HG02610 (cell line): ENCODE measurements around the gene SYTL3.

Source experiments
- ATAC-seq: cut with Tn5 transposase; IDR thresholded peaks from one replicate; pipeline ENCODE4 v1.9.1; 2021; ENCODE audit warnings: mild to moderate bottlenecking, moderate library complexity; ENCODE audit not compliant: unreplicated experiment

The SYTL3 gene

DNA sequence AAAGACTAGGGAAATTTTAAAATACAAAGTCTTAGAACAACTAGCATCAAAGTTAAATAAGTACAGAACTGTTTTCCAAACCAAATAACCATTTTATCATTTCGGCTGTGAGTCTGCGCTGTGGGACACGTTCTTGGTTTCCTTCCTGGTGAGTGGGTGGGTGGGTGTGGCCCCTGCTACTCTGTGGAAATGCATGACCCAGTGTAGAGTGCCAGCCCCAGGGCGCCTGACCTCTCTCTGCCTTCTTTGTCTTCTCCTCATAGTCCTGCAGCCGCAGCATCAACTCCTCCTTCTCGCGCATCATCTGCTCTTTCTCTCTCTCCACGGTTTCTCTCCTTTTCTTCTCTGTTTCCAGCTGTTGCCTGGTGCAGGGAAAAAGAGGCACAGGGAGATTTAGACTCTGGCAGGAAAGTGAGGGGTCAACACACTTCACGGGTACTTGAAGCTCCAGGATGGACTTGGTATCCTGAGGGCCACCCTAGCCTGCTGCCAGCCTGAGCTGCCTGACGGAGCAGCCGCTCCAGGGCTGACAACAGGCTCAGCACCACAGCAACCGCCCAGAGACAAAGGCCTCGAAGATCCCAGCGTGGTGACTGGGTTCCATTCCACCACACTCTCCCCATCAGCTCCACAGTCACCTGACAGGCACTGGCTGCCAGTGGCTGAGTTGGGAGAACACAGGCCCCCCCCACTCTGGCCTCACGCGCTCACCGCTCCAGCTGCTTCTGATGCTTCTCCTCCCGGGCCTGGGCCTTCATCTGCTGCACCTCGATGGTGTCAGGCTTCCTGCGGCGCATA lies 120.9 kb downstream of the SYTL3 start:
- ATAC-seq = no peak

DNA sequence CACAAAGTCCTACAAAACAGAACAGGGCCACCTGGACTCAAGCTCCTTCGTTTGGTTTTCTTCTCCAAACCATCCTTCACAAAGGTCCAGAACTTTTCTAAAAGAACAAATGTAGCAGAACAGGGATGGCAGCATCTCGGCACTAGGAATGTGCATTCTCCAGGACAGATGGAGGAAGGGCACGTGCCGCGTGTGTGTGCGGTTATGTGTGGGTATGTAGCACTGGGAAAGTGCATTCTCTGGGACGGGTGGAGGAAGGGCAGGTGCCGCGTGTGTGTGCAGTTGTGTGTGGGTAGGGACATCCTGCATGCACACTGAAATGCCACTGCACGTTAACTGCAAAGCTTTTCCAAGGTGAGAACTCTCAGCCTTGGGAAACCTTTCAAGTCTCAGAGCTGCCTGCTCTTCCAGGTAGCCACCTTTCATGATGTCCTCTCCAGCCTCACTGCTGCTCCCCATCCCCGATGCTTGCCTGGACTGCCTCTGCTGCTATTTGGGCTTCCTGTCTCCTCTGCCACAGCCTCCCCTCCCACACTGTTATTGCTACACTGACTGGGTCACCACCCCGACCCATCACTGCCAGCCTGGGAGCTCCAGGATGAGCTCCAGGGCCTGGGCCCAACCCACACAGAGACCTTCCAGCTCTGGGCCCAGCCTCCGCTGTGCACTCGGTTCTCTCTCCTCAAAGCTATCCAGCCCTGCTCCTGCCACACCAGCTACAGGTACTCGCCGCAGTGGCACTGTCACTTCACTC lies 121.7 kb downstream of the SYTL3 start:
- ATAC-seq = no peak

DNA sequence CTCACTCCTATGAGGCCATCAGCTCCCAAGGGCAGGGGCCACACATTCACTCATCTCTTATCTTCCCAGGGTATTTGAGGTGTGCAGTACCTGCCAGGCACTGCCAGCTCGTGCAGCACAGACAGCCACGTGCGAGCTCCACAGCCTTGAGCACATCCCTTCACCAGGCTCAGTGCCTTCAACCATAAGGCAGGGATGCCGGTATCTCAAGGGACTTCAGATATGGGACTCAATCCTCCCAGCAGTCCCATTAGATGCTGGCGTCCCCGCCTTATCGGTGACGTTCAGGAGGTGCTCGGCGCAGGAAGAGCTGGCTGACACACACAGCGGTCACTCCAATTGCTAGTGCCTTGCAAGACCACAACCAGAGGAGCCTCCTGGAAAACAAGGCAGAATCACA lies 122.3 kb downstream of the SYTL3 start:
- no peak for ATAC-seq

DNA sequence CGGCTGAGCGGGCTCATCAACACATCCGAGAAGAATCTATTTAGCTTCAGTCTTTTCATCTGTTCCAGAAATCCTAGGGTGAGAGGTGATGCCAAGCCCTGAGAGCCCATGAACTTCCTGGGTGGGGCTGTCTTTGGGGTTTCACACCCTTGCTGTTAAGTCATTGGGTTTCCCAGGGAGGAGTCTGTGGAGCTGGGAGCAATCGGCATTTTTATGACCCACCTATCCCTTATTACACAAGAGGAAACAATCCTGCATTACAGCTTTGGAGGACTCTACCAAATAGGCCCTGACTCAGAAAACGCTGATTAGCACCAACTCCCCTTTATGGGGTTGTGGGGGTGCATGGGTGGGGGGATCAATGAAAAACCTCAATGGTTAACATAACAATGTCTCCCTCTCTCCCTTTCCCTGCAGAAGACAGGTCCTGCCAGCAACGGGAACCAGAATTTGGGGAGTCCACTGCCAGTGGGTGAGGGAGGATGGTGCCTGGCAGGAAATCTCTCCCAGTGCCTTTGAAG lies 123.1 kb downstream of the SYTL3 start:
- ATAC-seq = no peak

DNA sequence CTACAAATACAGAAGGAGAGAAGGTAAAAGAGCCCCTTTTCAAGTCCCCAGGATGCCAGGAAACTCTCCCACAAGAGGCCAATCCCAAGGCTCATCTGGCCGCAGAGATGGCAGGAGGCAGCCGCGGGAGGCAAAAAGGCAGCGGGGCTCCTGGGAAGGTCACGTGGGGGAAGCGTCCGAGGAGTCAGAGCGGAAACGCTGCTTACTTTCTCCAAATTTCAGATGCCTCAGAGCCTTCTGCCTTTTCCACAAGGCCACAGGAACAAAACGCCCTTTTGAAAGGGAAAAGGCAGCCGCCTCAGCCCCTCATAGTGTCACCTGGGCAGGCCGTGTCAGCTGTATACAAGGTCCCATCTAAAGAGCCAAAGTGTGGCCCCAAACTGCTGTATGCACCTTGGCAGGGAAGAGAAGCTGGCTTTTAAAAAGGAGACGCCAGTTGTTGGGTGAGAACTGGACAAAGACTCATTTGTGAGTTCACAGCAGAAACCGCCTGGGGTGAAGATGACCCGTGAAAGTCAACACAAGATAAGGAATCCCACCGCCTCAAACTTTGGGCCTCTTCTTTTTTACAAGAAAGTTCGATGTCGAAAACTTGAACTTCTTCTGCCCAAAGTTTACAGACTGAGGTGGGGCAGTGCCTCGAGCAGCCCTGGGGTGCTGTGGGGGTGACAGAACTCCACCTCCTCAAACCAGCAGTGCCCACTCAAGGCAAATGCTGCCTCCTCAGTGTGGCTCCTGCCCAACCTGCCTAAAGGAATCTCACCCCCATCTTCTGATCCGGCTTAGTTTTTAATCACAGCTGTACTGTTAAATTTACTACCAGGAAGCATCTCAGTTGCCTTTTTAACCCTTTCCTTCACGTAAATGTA lies 124.0 kb downstream of the SYTL3 start:
- no peak for ATAC-seq

DNA sequence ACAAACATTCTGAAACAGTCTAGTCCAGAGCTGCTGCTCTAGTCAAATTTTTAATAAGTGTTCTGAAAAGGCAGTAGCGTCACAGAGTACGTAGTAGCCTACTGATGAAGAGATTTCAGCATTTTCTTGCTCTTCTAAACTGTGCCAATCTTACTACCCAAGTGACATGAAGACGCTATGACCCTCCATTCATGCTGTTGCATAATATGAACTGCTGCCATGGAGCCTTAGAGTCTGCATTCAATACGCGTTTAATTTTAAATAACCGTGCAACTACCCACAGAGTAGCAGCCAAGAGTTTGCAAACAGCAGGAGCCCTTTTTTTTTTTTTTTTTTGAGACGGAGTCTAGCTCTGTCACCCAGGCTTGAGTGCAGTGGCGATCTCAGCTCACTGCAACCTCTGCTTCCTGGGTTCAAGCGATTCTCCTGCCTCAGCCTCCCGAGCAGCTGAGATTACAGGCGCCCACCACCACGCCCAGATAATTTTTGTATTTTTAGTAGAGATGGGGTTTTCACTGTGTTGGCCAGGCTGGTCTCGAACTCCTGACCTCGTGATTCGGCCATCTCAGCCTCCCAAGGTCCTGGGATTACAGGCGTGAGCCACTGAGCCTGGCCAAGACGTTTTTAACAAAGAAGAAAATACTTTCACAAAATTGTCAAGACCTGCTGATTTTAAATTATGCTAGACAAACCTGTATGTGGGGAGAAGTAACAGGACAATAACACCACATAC lies 125.0 kb downstream of the SYTL3 start:
- no peak for ATAC-seq

DNA sequence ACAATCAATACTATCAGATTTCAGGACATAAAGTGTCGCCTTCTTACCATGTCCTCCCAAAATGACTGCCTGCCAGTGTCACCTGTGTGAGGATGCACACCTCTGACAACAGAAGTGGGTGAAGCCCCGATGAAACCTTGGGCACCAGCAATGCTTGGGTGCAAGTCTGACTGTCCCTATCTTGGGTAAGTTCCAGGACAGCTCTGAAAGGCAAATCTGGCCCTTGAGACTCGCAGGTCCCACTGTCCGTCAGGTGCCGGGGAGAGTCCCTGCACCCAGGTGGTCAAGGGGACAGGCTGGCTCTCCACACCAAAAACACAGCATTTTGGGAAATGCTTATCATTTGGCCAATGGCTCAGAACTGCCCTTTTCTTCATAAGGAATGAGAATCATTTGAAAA lies 126.0 kb downstream of the SYTL3 start:
- ATAC-seq = no peak

DNA sequence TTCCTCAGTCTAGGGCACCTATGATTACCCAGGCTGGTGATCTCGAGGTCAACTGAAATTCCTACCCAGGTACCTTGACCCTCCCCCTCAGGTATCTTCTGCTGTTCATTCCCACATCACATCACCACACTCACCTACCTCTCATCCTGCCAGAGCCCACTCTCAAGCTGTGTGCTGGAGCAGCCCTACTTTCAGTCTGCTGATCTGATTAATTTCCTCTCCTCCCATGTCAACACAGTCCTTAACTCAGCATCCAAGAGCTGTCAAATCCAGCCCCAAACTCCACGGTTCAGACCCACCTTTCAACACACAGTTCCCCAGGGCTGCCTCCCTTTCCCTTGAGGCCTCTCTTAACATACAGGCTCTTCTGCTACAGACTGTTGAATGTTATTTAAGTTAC lies 126.9 kb downstream of the SYTL3 start:
- no peak for ATAC-seq

DNA sequence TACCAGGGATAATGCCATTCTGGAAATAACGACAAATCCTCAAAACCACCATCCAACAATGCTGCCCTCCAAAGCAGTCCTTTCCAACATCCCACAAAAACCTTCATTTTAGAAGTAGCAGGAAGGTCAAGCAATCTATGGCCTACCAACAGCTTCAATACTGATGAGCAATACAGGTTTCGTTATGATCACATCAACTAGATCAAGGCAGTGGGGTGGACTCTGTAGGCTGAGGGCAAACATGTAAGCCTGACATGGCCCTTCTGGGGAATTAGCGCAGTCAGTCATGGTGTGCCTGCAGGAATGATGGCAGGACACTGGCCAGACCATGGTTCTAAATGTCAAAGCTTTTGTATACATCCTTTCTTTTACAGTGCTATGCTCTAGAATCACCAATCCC lies 127.7 kb downstream of the SYTL3 start:
- ATAC-seq = no peak

DNA sequence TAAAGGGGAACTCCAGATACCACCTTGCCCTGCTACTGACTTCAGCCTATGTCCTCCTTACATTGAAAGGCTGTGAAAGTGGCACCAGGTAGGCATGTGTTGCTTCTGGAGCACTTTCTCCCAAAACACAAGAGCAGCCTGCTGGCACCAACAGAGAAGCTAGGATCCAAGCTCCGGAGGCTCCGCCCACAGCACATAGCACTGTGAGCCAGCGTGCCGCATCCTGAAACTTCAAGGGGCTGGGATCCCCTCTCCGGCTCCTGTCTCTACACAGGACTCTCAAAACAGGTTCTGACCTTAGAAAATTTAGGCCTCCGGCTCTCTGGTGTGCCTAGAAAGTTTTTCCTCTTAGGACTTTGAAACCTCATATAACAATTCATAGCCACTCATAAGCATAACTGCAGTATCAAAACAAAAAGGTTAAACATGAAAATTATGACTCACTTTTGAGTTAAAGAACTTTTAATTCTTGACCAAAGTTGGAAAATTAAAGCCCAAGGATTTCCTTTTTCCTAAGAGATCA lies 128.2 kb downstream of the SYTL3 start:
- no peak for ATAC-seq

DNA sequence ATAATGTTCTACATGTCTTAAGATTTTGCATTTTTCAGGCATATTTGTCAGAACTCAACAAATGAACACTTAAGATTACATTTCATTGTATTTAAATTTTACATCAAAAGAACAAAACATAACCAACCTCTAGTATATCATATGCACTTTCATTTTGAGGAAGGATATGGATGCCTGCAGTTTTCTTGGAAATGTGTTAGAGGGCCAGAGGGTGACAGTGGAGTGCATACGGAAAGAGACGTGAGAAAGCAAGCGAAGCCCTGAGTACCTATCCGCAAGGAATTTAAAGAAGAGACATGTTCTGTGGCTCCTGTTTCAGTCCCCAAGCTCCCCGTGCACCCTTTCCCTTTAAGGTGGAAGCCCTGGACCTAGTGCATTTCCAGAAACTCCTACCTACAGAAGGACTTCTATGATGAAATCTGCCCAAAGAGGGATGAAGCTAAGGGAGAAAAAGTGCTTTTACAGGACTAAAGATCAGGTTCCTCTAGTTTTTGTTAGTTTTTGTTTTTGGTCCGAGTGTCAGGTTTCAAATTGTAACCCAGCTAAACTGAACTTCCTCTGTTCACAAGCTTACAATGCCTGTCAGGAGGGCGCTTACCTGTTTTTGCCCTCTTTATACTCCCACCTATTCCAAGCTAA lies 130.5 kb downstream of the SYTL3 start:
- no peak for ATAC-seq

DNA sequence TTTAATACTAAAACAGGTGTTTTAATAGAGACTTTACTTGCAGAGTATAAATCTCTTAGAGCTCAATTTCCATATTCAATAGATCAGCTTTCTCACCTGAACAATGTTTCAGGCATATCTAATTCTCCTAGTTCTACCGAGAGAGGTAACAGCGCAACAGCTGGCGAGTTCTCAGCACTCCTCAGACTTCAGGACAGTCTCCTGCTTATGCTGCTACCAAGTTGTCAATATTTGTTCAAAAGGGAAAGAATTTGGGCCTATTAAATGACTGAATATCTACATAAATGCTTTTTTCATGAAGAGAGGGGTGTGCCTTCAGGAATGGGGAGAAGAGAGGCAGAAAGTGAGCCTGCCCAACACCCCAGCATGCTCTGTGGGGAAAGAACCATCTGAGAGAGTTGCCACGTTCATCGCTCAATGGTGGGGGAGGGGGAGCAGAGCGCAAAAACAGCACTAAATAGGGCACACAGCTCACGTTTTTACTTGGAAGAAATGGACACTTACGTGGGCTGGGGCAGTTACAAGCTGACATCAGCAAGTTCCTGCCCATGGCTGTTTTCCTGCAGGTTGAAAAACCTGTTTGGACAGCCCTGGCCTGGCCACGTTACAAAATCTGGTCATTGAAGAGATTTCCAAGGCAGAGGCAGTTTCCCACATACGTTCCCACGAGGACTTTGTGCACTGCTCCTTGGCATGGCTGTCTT lies 131.3 kb downstream of the SYTL3 start:
- ATAC-seq = no peak

DNA sequence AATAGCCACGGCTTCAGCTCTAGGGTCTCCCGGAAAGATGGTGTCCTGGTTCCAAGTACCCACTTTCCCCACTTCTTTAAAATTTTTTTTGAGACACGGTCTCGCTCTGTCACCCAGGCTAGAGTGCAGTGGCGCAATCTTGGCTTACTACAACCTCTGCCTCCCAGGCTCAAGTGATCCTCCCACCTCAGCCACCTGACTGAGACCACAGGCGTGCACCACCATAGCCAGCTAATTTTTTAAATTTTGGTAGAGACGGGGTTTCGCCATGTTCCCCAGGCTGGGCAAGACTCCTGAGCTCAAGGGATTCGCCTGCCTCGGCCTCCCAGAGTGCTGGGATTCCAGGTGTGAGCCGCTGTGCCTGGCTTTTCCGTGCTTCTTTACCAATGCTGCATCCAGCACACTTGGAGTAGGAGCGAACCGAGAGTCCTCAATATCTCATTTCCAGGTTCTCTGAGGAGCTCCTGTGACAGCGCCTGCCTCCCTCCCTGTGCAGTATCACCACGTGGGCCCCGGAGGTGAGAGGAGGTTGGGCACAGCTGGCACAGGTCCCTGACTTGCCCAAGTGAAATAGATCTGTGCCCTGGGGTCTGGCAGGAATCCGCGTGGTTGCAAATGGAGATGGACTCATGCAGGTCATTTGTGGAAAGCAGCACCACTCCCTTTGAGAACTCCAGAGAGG lies 132.0 kb downstream of the SYTL3 start:
- ATAC-seq = no peak

DNA sequence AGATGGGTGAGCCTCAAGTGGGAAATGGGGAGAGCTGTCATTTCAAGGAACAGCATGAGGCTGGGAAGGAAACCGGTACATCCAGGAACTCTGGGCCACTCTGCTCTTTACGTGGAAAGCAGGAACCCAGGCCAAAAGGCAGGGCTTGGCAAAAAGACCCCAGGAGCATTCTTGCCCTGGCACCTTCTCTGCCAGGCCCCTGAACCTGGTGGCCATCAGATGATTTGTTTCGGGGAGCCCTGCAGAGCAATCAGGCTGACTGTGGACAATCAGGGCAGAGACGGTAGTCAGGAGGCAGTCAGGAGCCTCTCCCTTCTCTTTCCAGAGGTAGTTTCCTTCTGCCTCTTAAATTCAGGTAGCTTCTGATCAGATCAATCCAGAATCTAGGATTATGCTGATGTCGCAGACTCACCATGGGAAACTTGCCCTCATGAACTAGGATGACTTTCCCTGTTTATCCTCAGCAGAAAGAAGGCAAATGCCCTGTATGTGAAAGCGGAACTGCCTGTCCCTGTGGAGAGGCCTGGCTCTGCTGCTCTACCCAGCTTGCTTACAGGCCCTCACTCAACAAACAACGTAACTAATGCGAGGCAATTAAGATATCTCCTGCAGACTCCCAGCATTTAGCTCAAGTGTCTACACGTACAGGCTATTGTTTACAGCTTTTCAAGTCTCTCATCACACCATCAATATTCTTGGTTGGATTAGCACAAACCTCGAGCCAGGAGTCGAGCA lies 132.7 kb downstream of the SYTL3 start:
- ATAC-seq = no peak

DNA sequence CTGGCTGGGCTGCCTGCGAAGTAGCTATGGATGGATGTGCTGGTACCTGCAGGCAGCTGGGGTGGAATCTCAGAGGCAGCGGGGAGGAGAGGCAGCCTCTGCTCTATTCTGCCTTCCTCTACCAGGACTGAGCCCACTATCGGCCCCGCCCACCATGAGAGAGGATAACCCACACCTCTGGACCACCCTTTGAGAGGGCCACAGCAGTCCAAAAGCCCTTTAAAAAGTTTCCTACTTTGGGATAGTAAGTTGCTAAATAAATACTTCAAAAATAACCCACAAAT lies 133.3 kb downstream of the SYTL3 start:
- no peak for ATAC-seq

DNA sequence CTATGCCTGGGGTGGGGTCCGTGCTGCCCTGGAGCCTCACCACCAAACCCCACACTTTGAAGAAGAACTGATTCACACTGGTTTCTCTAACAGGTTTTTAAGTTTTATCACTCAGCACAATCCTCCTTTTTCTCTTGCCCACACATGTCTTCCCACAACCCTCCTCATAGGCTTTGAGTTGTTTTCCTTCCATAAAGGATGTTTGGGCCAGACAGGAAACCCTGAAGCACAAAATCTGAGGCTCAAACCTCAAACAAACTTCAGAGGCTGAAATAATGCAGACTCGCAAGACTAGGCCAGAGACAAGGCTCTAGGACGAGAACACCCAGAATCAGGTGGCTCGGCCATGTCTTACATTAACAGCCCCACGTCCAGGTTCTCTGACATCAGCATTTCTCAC lies 134.0 kb downstream of the SYTL3 start:
- no peak for ATAC-seq

DNA sequence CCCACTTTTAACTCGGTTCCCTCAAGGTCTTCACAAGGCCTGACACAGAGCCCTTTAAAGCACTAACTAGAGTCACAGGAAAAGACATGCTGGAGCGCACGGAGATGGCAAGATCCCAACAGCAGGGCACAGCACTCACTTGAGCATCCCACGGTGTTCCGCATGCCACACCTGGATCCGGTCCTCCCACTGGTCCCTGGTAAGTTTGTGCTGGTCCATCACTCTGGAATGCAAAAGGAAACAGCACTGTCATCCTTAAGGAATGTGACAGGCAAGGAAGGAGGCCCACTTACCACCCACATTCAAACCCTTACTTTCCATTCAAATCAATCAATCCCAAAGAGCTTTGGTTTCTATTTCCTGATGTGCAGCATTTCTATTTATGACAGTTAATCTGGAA lies 134.7 kb downstream of the SYTL3 start:
- ATAC-seq = no peak

DNA sequence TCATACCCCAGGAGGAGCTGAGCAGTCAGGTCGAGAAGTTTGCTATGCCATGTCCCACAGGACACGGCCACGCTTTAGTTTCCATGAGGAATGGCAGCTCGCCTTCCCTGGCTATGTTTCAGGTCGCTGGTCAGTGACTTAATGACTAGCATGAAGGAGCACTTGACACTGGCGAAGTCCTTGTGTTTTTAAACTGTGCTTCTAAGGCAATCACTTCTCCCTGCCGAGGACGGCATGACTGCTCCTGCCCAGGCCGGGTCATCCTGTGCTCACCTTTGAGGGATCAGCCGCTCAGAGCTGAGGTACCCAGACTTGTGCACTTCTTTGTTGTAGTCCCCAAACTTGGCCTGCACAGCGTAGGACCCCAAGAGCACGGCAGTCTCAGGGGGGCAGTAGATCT lies 135.2 kb downstream of the SYTL3 start:
- ATAC-seq = no peak
